ENCODE results near the gene EBI3.
"Not testable (repeated sequence)": the region's sequence is repeated elsewhere in the genome, so short reads cannot be mapped to it uniquely, and the experiment has no call there.

EBI3 gene

DNA sequence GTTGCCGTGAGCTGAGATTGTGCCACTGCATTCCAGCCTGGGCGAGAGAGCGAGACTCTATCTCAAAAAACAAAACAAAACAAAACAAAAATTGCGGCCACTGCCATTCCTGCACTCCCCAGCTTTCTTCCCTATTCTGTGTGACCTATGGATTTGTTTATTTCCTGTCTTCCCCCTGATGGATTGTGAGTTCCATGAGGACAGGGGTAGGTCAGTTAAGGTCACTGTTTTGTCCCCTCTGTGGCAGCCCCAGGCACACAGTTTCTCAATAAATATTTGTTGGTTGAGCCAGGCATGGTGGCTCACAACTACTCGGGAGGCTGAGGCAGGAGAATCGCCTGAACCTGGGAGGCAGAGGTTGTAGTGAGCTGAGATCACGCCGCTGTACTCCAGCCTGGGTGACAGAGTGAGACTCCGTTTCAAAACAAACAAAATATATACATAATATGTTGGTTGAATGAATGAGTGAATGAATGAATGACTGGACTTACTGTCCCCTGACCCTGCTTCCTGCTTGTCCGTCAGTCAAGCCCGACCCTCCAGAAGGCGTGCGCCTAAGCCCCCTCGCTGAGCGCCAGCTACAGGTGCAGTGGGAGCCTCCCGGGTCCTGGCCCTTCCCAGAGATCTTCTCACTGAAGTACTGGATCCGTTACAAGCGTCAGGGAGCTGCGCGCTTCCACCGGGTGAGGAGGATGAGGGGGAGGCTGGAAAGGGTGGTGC, 5.0 kb downstream of the EBI3 start:
- DNase-seq (ENCODE audit: low read depth), result no peak

- no peak for DNase-seq (ENCODE audit: low read depth)
Observed at GRCh38 chr19:4234862-4235201, 5.5 kb downstream of the EBI3 start.

DNA sequence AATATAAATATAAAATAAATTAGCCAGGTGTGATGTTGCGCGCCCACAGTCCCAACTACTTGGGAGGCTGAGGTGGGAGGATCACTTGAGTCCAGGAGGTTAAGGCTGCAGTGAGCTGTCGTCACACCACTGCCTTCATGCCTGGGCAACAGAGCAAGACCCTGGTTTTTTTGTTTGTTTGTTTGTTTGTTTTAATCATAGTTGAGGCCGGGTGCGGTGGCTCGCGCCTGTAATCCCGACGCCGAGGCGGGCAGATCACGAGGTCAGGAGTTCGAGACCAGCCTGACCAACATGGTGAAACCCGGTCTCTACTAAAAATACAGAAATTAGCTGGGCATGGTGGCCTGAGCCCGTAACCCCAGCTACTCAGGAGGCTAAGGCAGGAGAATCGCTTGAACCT, 8.2 kb downstream of the EBI3 start:
- not testable (repeated sequence) for DNase-seq (ENCODE audit: low read depth)

GRCh38 chr19:4238831-4239230, 9.5 kb downstream of the EBI3 start:
- no peak for DNase-seq (ENCODE audit: low read depth)

- no peak for DNase-seq (ENCODE audit: low read depth)
Observed at GRCh38 chr19:4241824-4242430, 12.6 kb downstream of the EBI3 start.

DNA sequence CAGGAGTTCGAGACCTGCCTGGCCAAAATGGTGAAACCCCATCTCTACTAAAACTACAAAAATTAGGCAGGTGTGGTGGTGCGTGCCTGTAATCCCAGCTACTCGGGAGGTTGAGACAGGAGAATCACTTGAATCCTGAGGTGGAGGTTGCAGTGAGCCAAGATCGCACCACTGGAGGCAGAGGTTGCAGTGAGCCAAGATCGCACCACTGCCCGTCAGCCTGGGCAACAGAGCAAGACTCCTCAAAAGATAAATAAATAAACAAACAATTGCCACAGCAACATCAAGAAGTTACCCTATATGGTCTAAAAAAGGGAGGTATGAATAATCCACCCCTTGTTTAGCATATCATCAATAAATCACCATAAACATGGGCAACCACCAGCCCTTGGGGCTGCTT, 16.6 kb downstream of the EBI3 start:
- not testable (repeated sequence) for DNase-seq (ENCODE audit: low read depth)

DNA sequence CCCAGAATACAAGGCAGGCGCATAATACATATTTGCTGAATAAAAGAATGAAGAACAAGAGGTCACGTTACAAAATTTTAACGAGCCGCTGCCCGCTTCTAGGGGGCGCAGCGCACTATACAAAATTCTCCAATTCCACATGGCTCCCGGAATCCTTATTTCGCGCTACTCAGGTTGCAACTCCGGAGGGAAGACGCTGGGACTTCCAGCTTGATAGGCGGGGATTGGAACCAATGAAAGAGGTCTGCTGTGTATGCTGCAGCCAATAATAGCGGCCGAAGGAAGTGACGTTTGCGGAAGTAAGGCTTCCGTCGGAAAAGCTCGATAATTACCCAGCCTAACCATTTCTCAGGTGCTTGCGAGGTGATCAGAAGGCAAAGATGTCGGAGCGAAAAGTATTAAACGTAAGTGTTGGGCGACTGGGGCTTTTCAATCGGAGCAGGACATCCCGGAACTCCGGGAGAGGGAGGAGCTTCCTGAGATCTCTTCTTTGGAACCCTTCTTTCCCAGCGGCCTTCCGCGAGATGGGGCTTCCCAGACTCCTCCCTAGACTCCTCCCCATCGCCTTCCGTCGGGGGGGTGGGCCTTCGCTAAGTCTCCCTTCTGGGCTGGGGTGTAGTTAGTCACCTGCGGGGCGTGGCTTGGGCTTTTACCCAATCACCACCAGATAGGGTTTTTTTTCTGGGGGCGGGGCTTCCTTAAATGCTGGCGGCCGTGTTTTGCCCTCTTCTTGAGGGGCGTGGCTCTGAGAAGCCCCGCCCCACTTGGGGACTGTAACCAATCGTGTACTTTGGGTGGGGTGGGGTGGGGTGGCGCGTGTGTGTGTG, 17.7 kb downstream of the EBI3 start, which contains the start of gene YJU2:
YJU2 (plus strand) TSS at position 314 of the 827 bp plus-strand sequence; CDS start at position 381, 67 bp downstream.
- peak; percentile 96 for DNase-seq (ENCODE audit: low read depth)

DNA sequence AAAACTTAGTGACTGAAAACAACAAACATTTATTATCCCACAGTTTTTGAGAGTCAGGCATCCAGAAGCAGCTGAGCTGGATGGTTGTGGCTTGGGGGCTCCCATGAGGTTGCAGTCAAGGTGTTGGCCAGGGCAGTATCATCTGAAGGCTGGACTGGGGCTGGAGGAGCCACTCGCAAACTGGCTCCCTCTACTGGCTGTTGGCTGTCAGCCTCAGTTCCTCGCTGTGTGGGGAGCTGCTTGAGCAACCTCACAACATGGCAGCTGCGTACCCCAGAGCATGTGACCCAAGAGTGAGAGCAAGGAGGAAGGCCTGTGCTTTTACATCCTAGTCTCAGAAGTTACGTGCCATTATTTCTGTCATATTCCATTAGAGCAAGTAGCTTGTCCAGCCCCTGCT, 27.2 kb downstream of the EBI3 start:
- DNase-seq (ENCODE audit: low read depth), result no peak

GRCh38 chr19:4257025-4257424, 27.7 kb downstream of the EBI3 start:
- DNase-seq (ENCODE audit: low read depth), result no peak

GRCh38 chr19:4258181-4258580, 28.9 kb downstream of the EBI3 start:
- DNase-seq (ENCODE audit: low read depth), result no peak

GRCh38 chr19:4260613-4261191, 31.4 kb downstream of the EBI3 start:
- no peak for DNase-seq (ENCODE audit: low read depth)

DNA sequence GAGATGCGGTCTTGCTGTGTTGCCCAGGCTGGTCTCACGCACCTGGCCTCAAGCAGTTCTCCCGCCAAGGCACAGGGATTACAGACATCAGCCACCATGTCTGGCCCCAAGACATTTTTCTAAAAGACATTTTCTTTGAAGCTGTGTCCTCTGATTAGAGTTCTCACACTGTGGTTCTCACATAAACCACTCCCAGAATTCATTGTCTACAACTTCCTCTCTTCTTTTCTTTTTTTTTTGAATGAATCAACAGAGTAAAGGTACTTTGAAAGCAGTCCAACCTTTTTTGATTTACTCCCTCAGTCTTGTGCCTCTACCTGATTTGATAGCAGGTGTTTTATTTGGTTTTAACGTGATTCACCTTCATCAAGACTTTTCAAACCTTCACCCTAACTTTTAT, 35.5 kb downstream of the EBI3 start:
- no peak for DNase-seq (ENCODE audit: low read depth)

DNA sequence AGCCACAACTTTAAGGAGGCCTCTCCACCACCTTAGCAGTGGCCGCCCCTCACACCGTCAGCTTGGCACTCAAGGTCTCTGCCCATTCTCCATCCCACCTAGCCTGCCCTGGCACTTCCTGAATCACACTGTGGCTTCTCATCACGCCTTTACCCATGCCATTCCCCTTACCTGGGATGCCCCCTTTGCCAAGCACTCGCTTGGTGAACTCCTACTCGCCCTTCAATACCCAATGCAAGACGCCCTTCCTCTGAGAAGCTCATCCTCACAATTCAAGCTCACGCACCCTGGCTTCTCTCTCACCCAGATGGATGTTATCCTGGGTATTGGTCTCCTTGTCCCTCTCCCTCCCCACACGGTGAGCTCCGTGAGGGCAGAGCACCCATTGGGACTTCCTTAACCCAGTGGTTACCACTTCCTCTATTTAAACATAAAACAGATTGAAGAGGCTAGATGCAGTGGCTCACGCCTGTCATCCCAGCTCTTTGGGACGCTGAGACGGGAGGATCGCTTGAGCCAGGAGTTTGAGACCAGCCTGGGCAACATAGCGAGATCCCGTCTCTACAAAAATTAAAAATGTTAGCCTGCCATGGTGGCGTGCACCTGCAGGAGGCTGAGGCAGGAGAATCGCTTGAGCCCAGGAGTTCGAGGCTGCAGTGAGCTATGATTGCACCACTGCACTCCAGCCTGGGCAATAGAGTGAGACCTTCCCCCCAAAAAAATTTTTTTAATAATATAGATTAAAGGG, 37.1 kb downstream of the EBI3 start:
- no peak for DNase-seq (ENCODE audit: low read depth)

DNA sequence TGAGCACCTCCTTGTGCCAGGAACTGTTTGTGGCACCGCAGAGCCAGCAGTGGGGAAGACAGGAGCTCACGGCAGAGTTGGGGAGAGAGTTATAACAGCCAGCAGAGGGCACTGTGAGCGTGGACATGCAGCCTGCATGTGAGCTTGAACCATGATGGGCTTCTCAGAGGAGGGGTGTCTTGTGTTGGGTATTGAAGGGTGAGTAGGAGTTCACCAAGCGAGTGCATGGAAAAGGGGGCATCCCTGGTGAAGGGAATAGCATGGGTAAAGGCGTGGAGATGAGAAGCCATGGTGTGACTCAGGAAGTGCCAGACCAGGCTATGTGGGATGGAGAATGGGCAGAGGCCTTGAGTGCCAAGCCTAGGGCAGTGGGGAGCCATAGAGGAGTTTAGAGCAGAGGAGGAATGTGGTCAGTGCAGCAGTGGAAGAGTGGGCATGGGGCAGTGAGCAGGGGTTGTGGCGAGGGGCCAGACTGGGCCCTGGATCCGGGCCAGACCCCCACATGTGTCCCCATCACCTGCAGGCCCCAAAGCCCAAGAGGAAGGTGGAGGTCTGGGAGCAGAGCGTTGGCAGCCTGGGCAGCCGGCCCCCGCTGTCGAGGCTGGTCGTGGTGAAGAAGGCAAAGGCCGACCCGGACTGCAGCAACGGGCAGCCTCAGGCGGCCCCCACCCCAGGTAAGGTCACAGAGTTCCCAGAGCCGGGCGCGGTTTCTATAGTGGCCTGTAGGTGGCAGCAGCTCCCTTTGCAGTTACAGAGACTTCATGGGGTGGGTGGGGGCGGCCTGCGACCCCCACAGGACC, 38.0 kb downstream of the EBI3 start:
- peak; percentile 40 for DNase-seq (ENCODE audit: low read depth)

DNA sequence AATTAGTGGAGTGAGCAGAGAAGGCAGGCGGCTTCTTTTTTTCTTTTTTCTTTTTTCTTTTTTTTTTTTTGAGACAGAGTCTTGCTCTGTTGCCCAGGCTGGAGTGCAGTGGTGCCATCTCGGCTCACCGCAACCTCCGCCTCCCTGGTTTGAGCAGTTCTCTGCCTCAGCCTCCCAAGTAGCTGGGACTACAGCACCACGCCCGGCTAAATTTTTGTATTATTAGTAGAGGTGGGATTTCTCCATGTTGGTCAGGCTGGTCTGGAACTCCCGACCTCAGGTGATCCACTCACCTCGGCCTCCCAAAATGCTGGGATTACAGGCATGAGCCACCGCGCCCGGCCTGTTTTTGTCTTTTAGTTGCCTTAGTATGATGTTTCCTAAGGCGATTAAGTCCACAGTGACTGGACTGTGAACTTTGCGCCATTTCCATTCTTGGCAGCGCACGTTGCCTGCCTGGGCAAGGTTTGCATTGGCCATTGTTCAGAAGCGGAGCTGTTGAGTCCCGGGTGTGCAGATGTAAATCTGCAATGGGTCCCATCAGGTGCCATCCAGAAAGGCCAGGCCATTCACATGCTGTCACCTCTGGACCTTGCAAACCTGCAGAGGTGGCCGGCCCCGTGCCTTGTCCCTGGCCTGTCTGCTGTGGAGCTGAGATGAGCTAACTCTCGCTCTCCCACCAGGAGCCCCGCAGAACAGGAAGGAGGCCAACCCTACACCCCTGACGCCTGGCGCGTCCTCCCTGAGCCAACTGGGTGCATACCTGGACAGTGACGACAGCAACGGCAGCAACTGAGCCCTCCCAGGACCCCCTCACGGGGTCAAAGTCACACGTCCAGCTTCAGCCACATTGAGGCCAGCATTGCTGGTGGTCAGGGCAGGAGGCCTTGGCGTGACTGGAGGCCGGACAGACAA, 38.8 kb downstream of the EBI3 start:
- DNase-seq (ENCODE audit: low read depth), result no peak

- no peak for DNase-seq (ENCODE audit: low read depth)
Observed at GRCh38 chr19:4268816-4269430, 39.6 kb downstream of the EBI3 start.

GRCh38 chr19:4272894-4273293, 43.6 kb downstream of the EBI3 start:
- no peak for DNase-seq (ENCODE audit: low read depth)

DNA sequence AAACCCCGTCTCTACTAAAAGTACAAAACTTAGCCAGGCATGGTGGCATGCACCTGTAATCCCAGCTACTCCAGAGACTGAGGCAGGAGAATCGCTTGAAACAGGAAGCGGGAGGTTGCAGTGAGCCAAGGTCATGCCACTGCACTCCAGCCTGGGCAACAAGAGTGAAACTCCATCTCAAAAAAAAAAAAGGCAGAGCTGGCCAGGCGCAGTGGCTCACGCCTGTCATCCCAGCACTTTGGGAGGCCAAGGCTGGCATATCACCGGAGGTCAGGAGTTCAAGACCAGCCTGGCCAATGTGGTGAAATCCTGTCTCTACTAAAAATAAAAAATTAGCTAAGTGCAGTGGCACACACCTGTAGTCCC, 45.0 kb downstream of the EBI3 start:
- DNase-seq (ENCODE audit: low read depth), result not testable (repeated sequence)

- DNase-seq (ENCODE audit: low read depth), result no peak
Observed at GRCh38 chr19:4277191-4277696, 47.9 kb downstream of the EBI3 start.
